CD4-positive, CD25-positive, alpha-beta regulatory T cell (primary cell): ENCODE data around the gene RASSF8. TPM values are rescaled to one million over a fixed set of nuclear protein-coding genes. Genes with fewer than 3 reads are reported as not detected.

Source experiments
- ATAC-seq, 2 donors: fragments of 150-1000 bp; cut with Tn5 transposase; one replicate each; pipeline ENCODE4 v1.10.0; 2021; ENCODE audit warnings: low read depth in 2 of 2, moderate number of reproducible peaks in 2 of 2, moderate library complexity in 1 of 2
- DNase-seq, 3 donors: peaks; one replicate each; pipeline versions ENCODE4 v3.0.0 to v3.0.0-alpha.2; 2012 to 2022; ENCODE audit warnings: mixed read lengths in 1 of 3
- H3K27ac ChIP-seq: one replicate; pipeline ENCODE4 v1.7.0; 2013; ENCODE audit warnings: mild to moderate bottlenecking, low read length; ENCODE audit not compliant: insufficient read depth, poor library complexity, severe bottlenecking
- H3K27me3 ChIP-seq: one replicate; pipeline ENCODE4 v1.7.0; 2013; ENCODE audit warnings: low read length; ENCODE audit not compliant: control insufficient read depth, insufficient read depth
- H3K36me3 ChIP-seq: one replicate; pipeline ENCODE4 v1.7.0; 2013; ENCODE audit warnings: mild to moderate bottlenecking, low read length, moderate library complexity; ENCODE audit not compliant: control insufficient read depth, insufficient read depth
- H3K4me1 ChIP-seq: 2 replicates; pipeline ENCODE4 v1.7.0; 2013; ENCODE audit warnings: mild to moderate bottlenecking, low read length; ENCODE audit not compliant: insufficient read depth, control insufficient read depth, poor library complexity, severe bottlenecking
- H3K4me3 ChIP-seq: one replicate; pipeline ENCODE4 v1.7.0; 2013; ENCODE audit warnings: low read depth, mild to moderate bottlenecking, low read length, moderate library complexity
- H3K9me3 ChIP-seq, 2 experiments: 1 replicate in 1 of 2; 2 replicates in 1 of 2; pipeline ENCODE4 v1.7.0; 2013; ENCODE audit warnings: low read length in 2 of 2, mild to moderate bottlenecking in 1 of 2, moderate library complexity in 1 of 2; ENCODE audit not compliant: control insufficient read depth in 2 of 2
- H3K27ac Mint-ChIP-seq, 3 donors: one replicate each; pipeline ENCODE4 v1.8.0; 2020 to 2022; ENCODE audit warnings: mild to moderate bottlenecking in 3 of 3, mixed read lengths in 3 of 3, moderate library complexity in 2 of 3
- H3K27me3 Mint-ChIP-seq: one replicate; pipeline ENCODE4 v1.8.0; 2022; ENCODE audit warnings: mild to moderate bottlenecking, mixed read lengths
- H3K36me3 Mint-ChIP-seq: one replicate; pipeline ENCODE4 v1.8.0; 2020; ENCODE audit warnings: mixed read lengths
- H3K4me1 Mint-ChIP-seq, 4 donors: one replicate each; pipeline ENCODE4 v1.8.0; 2020 to 2022; ENCODE audit warnings: mixed read lengths in 4 of 4, mild to moderate bottlenecking in 1 of 4
- H3K4me3 Mint-ChIP-seq, 4 donors: one replicate each; pipeline ENCODE4 v1.8.0; 2020 to 2022; ENCODE audit warnings: mild to moderate bottlenecking in 4 of 4, mixed read lengths in 4 of 4, moderate library complexity in 3 of 4
- H3K9me3 Mint-ChIP-seq, 7 donors: one replicate each; pipeline ENCODE4 v1.8.0; 2020 to 2022; ENCODE audit warnings: mixed read lengths in 7 of 7, mild to moderate bottlenecking in 3 of 7, moderate library complexity in 2 of 7
- polyA plus RNA-seq, 4 donors: library from polyadenylated mRNA; unstranded; fragments of 300-500 nt; fragmentation: Illumina TruSeq; gene quantifications; one replicate each; pipeline ENCODE4 v1.2.3, GENCODE V29; 2021
- total RNA-seq: library from RNA; stranded (reverse); gene quantifications from one replicate; pipeline ENCODE4 v1.2.3, GENCODE V29; 2022

The RASSF8 gene
- total and polyA plus RNA-seq, 5 donors from 2014 or later, result 0.20 TPM; not detected in 4

GRCh38 chr12:25985316-25986175 is 27.1 kb downstream of the RASSF8 start:
- Histone ChIP-seq H3K36me3 (no peaks in the 10 kb centered on the region), H3K27ac (no peak overlapping the region), H3K9me3 (no peaks in the 10 kb centered on the region), H3K27me3 (no peaks in the 10 kb centered on the region), H3K4me1 (no peaks in the 10 kb centered on the region), H3K4me3 (no peak overlapping the region)
- ATAC-seq (no peak), DNase-seq (no peak)
- H3K4me1 Mint-ChIP-seq, result no peaks in the 10 kb centered on the region
- peaks cover 4% of the 10 kb centered on the region for H3K27me3 Mint-ChIP-seq
- no peak overlapping the region for H3K27ac Mint-ChIP-seq
- H3K4me3 Mint-ChIP-seq, result no peak overlapping the region
- H3K36me3 Mint-ChIP-seq, result no peaks in the 10 kb centered on the region
- H3K9me3 Mint-ChIP-seq, result peaks cover 0 to 1% (median 0%) of the 10 kb centered on the region in 7 donors

GRCh38 chr12:25986180-25986579 is 27.7 kb downstream of the RASSF8 start:
- H3K9me3 Mint-ChIP-seq, result peaks cover 0 to 1% (median 0%) of the 10 kb centered on the region in 7 donors
- no peak for ATAC-seq

GRCh38 chr12:25988505-25988904 is 30.0 kb downstream of the RASSF8 start:
- Mint-ChIP-seq H3K9me3 (peaks cover 0 to 1% (median 0%) of the 10 kb centered on the region in 7 donors), H3K4me3 (no peak overlapping the region), H3K27ac (no peak overlapping the region), H3K27me3 (no peaks in the 10 kb centered on the region), H3K4me1 (no peaks in the 10 kb centered on the region), H3K36me3 (no peaks in the 10 kb centered on the region)
- H3K27me3 ChIP-seq, result no peaks in the 10 kb centered on the region
- ATAC-seq (no peak), DNase-seq (no peak)
- H3K4me1 ChIP-seq, result no peaks in the 10 kb centered on the region
- no peak overlapping the region for H3K27ac ChIP-seq
- no peaks in the 10 kb centered on the region for H3K36me3 ChIP-seq
- no peak overlapping the region for H3K4me3 ChIP-seq
- no peaks in the 10 kb centered on the region for H3K9me3 ChIP-seq

More at GRCh38 chr12:25986180-25986579, 27.7 kb downstream of the RASSF8 start:
- DNase-seq, result no peak
- no peak overlapping the region for H3K4me3 Mint-ChIP-seq
- H3K27ac Mint-ChIP-seq, result no peak overlapping the region
- H3K36me3 ChIP-seq, result no peaks in the 10 kb centered on the region
- H3K27me3 Mint-ChIP-seq, result peaks cover 4% of the 10 kb centered on the region
- H3K36me3 Mint-ChIP-seq, result no peaks in the 10 kb centered on the region
- no peaks in the 10 kb centered on the region for H3K4me1 ChIP-seq
- H3K4me1 Mint-ChIP-seq, result no peaks in the 10 kb centered on the region
- H3K27me3 ChIP-seq, result no peaks in the 10 kb centered on the region
- H3K27ac ChIP-seq, result no peak overlapping the region
- no peak overlapping the region for H3K4me3 ChIP-seq
- no peaks in the 10 kb centered on the region for H3K9me3 ChIP-seq

- no peaks in the 10 kb centered on the region for H3K9me3 ChIP-seq
- H3K27me3 Mint-ChIP-seq, result no peaks in the 10 kb centered on the region
- no peaks in the 10 kb centered on the region for H3K27me3 ChIP-seq
- ATAC-seq, result no peak
- H3K36me3 Mint-ChIP-seq, result no peaks in the 10 kb centered on the region
- no peaks in the 10 kb centered on the region for H3K36me3 ChIP-seq
- no peaks in the 10 kb centered on the region for H3K4me1 ChIP-seq
- DNase-seq, result no peak
- H3K27ac ChIP-seq, result no peak overlapping the region
- H3K9me3 Mint-ChIP-seq, result peaks cover 0 to 1% (median 0%) of the 10 kb centered on the region in 7 donors
- no peak overlapping the region for H3K4me3 Mint-ChIP-seq
- H3K4me3 ChIP-seq, result no peak overlapping the region
- H3K4me1 Mint-ChIP-seq, result no peaks in the 10 kb centered on the region
- H3K27ac Mint-ChIP-seq, result no peak overlapping the region
Observed at GRCh38 chr12:25990495-25990894, 32.0 kb downstream of the RASSF8 start.

GRCh38 chr12:25992026-25992782 is 33.7 kb downstream of the RASSF8 start:
- H3K4me1 Mint-ChIP-seq, result no peaks in the 10 kb centered on the region
- H3K27me3 Mint-ChIP-seq, result peaks cover 2% of the 10 kb centered on the region
- Histone ChIP-seq H3K27ac (no peak overlapping the region), H3K4me3 (no peak overlapping the region), H3K36me3 (no peaks in the 10 kb centered on the region), H3K4me1 (no peaks in the 10 kb centered on the region), H3K9me3 (no peaks in the 10 kb centered on the region), H3K27me3 (no peaks in the 10 kb centered on the region)
- H3K4me3 Mint-ChIP-seq, result no peak overlapping the region
- no peak overlapping the region for H3K27ac Mint-ChIP-seq
- peaks cover 0 to 1% (median 0%) of the 10 kb centered on the region in 7 donors for H3K9me3 Mint-ChIP-seq
- DNase-seq, result no peak
- H3K36me3 Mint-ChIP-seq, result no peaks in the 10 kb centered on the region
- no peak for ATAC-seq

GRCh38 chr12:25993901-25994651 is 35.6 kb downstream of the RASSF8 start:
- H3K4me1 Mint-ChIP-seq, result no peaks in the 10 kb centered on the region
- DNase-seq (no peak), ATAC-seq (no peak)
- H3K27ac ChIP-seq, result no peak overlapping the region
- H3K4me1 ChIP-seq, result no peaks in the 10 kb centered on the region
- H3K9me3 Mint-ChIP-seq, result peaks cover 0 to 2% (median 0%) of the 10 kb centered on the region in 7 donors
- H3K27me3 Mint-ChIP-seq, result peaks cover 4% of the 10 kb centered on the region
- H3K36me3 Mint-ChIP-seq, result no peaks in the 10 kb centered on the region
- H3K36me3 ChIP-seq, result no peaks in the 10 kb centered on the region
- no peak overlapping the region for H3K4me3 ChIP-seq
- H3K9me3 ChIP-seq, result no peaks in the 10 kb centered on the region
- no peak overlapping the region for H3K27ac Mint-ChIP-seq
- H3K27me3 ChIP-seq, result no peaks in the 10 kb centered on the region
- no peak overlapping the region for H3K4me3 Mint-ChIP-seq

- Mint-ChIP-seq H3K4me1 (no peaks in the 10 kb centered on the region), H3K27ac (no peak overlapping the region), H3K9me3 (peaks cover 0 to 2% (median 0%) of the 10 kb centered on the region in 7 donors), H3K36me3 (no peaks in the 10 kb centered on the region), H3K27me3 (peaks cover 4% of the 10 kb centered on the region), H3K4me3 (no peak overlapping the region)
- no peaks in the 10 kb centered on the region for H3K27me3 ChIP-seq
- DNase-seq, result no peak
- no peaks in the 10 kb centered on the region for H3K4me1 ChIP-seq
- H3K36me3 ChIP-seq, result no peaks in the 10 kb centered on the region
- H3K4me3 ChIP-seq, result no peak overlapping the region
- H3K9me3 ChIP-seq, result no peaks in the 10 kb centered on the region
- no peak for ATAC-seq
- H3K27ac ChIP-seq, result no peak overlapping the region
Observed at GRCh38 chr12:25994901-25995625, 36.6 kb downstream of the RASSF8 start.
